SU-DHL-6 (cell line): ENCODE measurements around the gene TMEM252.

Experiments
- H2AFZ ChIP-seq: fragments of 200-600 bp; sonication (generic); 2 replicates; pipeline ENCODE4 v1.6.1; 2014; ENCODE audit warnings: low read depth, mild to moderate bottlenecking, moderate library complexity, mixed read lengths, antibody characterized with exemption, low read length; ENCODE audit not compliant: severe bottlenecking
- H3F3A ChIP-seq: fragments of 200-600 bp; shearing (Covaris generic); 2 replicates; pipeline ENCODE4 v1.6.0; 2016; ENCODE audit warnings: antibody characterized with exemption, mild to moderate bottlenecking; ENCODE audit not compliant: insufficient read depth
- H3K27ac ChIP-seq: fragments of 200-600 bp; sonication (generic); 2 replicates; pipeline ENCODE4 v1.5.1; 2016; ENCODE audit warnings: low read depth, mild to moderate bottlenecking, low read length, moderate library complexity, mixed read lengths
- H3K27me3 ChIP-seq: fragments of 200-600 bp; sonication (generic), shearing (Covaris generic); 2 replicates; pipeline ENCODE4 v1.6.0; 2014; ENCODE audit warnings: mild to moderate bottlenecking, low read length
- H3K36me3 ChIP-seq: fragments of 200-600 bp; sonication (generic); 2 replicates; pipeline ENCODE4 v1.6.1; 2014; ENCODE audit warnings: mild to moderate bottlenecking, low read length, mixed read lengths
- H3K4me2 ChIP-seq: fragments of 300-600, 200-600 bp; shearing (Covaris generic), sonication (generic); 2 replicates; pipeline ENCODE4 v1.6.0; 2014; ENCODE audit warnings: low read length, low read depth, mild to moderate bottlenecking; ENCODE audit not compliant: poor library complexity, severe bottlenecking
- H3K4me3 ChIP-seq: fragments of 200-600 bp; sonication (generic); 2 replicates; pipeline ENCODE4 v1.5.1; 2014; ENCODE audit warnings: antibody characterized with exemption, low read length, mild to moderate bottlenecking, mixed read lengths; ENCODE audit not compliant: insufficient read depth, poor library complexity, severe bottlenecking
- H3K79me2 ChIP-seq: fragments of 200-600 bp; sonication (generic); 2 replicates; pipeline ENCODE4 v1.6.1; 2014; ENCODE audit warnings: mild to moderate bottlenecking, low read length, moderate library complexity; ENCODE audit not compliant: insufficient read depth
- H3K9ac ChIP-seq: fragments of 200-600 bp; sonication (generic); 2 replicates; pipeline ENCODE4 v1.7.0; 2014; ENCODE audit warnings: mild to moderate bottlenecking, low read length
- H3K9me2 ChIP-seq: fragments of 200-600 bp; sonication (generic); replicated peaks from 2 replicates; pipeline ENCODE4 v1.6.1; 2014; ENCODE audit warnings: low read length; ENCODE audit not compliant: insufficient read depth
- H3K9me3 ChIP-seq: fragments of 200-600 bp; sonication (generic); 2 replicates; pipeline ENCODE4 v1.6.1; 2014; ENCODE audit warnings: low read length, mixed read lengths; ENCODE audit not compliant: insufficient read depth
- H4K20me1 ChIP-seq: fragments of 200-600 bp; sonication (generic); 2 replicates; pipeline ENCODE4 v1.6.1; 2014; ENCODE audit warnings: low read depth, mild to moderate bottlenecking, antibody characterized with exemption, low read length, moderate library complexity, mixed read lengths
- EZH2phosphoT487 ChIP-seq: fragments of 200-600 bp; sonication (generic), shearing (Covaris generic); conservative IDR thresholded peaks from 2 replicates; pipeline ENCODE4 v1.6.1; 2018; ENCODE audit warnings: mild to moderate bottlenecking, antibody characterized with exemption, low read length, moderate library complexity, mixed read lengths
- TF ChIP-seq, protein P1 (sequence below): fragments of 200-600 bp; sonication (generic); IDR thresholded peaks from one replicate; pipeline ENCODE4 v1.5.1; 2017; ENCODE audit warnings: antibody characterized with exemption, mild to moderate bottlenecking, low read length, moderate library complexity; ENCODE audit not compliant: insufficient read depth, poor library complexity, severe bottlenecking

The TMEM252 gene

DNA sequence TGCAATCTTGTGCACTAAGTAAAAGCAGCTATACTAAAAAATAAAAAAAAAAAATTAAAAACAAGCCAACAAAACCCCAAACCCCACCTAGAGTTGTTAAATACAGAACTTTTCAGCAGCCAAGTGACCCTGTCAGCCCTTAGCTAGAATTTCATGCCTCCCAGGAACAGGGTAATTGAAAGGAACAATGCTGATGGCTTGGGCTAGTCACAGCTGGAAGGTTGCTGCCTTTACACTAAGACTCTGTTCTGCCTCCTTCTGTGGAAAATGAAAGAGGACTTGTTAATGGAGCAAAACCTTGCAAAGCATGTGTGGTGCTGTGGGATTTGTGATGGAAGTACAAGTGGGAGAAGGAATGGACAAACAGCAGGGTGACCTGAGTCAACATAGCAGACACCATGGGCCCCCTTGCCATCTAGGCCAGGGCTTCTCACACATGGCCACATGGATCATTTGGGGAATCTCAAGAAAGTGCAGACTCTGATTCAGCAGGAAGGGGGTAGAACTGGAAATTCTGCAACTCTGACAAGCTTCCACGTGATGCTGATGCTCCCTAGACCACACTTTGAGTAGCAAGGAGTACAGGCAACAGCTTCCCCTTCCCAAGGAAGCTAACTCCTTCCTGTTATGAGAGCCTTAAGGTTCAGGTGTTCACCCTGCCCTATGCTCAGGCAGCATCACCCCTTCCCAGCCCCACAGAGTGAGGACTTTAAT, 14.9 kb upstream of the TMEM252 start:
- H2AFZ ChIP-seq: no peak overlapping the region
- H3K27me3 ChIP-seq: no peaks in the 10 kb centered on the region
- no peak overlapping the region for H3K9ac ChIP-seq
- no peaks in the 10 kb centered on the region for H4K20me1 ChIP-seq
- no peak overlapping the region for H3K4me2 ChIP-seq
- H3K9me2 ChIP-seq: no peaks in the 10 kb centered on the region
- H3F3A ChIP-seq: no peaks in the 10 kb centered on the region
- no peaks in the 10 kb centered on the region for H3K9me3 ChIP-seq
- no peak overlapping the region for H3K27ac ChIP-seq
- H3K79me2 ChIP-seq: no peaks in the 10 kb centered on the region
- H3K4me3 ChIP-seq: no peak overlapping the region
- H3K36me3 ChIP-seq: no peaks in the 10 kb centered on the region
- no peak for TF ChIP-seq EZH2phosphoT487
- TF ChIP-seq, protein P1, sequence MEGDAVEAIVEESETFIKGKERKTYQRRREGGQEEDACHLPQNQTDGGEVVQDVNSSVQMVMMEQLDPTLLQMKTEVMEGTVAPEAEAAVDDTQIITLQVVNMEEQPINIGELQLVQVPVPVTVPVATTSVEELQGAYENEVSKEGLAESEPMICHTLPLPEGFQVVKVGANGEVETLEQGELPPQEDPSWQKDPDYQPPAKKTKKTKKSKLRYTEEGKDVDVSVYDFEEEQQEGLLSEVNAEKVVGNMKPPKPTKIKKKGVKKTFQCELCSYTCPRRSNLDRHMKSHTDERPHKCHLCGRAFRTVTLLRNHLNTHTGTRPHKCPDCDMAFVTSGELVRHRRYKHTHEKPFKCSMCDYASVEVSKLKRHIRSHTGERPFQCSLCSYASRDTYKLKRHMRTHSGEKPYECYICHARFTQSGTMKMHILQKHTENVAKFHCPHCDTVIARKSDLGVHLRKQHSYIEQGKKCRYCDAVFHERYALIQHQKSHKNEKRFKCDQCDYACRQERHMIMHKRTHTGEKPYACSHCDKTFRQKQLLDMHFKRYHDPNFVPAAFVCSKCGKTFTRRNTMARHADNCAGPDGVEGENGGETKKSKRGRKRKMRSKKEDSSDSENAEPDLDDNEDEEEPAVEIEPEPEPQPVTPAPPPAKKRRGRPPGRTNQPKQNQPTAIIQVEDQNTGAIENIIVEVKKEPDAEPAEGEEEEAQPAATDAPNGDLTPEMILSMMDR: no peak

DNA sequence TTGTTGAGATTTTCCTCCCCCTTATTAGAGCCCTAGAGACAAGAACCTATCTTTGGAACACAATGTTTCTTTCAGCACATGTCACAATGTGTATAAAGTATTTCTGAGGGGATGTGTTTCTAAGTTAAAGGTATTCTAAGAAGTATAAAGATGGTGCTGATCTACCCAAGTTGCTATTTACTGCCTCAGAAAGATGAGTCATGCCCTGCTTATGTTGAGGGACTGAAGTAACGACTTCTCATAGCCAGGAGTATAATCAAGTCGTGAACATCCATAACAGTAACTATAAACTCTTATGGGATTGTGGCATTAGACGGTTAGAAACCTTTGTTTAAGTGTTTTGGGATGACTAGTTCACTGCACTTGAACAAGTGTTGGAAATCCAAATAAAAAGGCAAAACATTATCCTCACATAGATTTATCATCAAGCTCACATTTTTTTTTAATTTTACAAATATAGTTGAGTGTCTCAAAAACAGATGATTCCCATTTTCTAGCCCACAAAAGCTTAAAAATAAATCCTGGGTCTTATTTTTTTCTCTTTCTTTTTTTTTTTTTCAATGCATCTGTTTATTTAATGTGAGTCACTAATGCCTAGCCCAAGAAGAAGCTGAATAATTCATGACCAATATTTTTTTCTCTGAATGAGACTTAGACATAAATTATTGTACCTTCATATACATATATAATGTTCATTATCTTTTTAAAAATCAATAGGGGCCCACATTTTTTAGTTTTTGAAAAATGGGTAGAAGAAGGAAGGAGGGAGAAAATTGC, 12.2 kb upstream of the TMEM252 start:
- Histone ChIP-seq H3K9ac (no peak overlapping the region), H4K20me1 (no peaks in the 10 kb centered on the region), H3K27me3 (no peaks in the 10 kb centered on the region), H3K4me3 (no peak overlapping the region), H3K79me2 (no peaks in the 10 kb centered on the region), H3K36me3 (no peaks in the 10 kb centered on the region), H3K9me3 (no peaks in the 10 kb centered on the region), H3K4me2 (no peak overlapping the region), H2AFZ (no peak overlapping the region), H3K9me2 (no peaks in the 10 kb centered on the region), H3K27ac (no peak overlapping the region), H3F3A (no peaks in the 10 kb centered on the region)
- no peak for TF ChIP-seq EZH2phosphoT487
- TF ChIP-seq, protein P1: no peak

DNA sequence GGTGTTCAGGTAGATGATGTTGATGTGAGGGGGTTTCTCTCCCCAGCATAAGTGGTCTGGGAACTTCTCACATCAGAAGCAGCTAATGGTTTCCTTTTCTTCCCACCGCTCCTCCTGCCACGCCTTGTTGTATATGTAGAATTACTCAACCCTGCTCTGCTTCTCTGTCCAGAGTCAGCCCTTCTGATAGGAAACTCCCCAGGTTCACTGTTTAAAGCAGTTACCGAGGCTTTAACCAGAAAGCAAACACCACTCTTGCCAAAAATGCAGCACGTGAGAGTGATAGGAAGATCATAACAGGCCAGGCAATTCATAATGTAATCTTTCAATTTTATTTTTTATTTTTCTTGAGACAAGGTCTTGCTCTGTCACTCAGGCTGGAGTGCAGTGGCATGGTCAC, 10.5 kb upstream of the TMEM252 start:
- TF ChIP-seq EZH2phosphoT487: no peak
- TF ChIP-seq, protein P1: no peak
- no peaks in the 10 kb centered on the region for H3K27me3 ChIP-seq
- H3K9me3 ChIP-seq: no peaks in the 10 kb centered on the region
- H3K4me3 ChIP-seq: no peak overlapping the region
- H3K4me2 ChIP-seq: no peak overlapping the region
- H3K36me3 ChIP-seq: no peaks in the 10 kb centered on the region
- H3K79me2 ChIP-seq: no peaks in the 10 kb centered on the region
- H3K9ac ChIP-seq: no peak overlapping the region
- H3K27ac ChIP-seq: no peak overlapping the region
- H3F3A ChIP-seq: no peaks in the 10 kb centered on the region
- no peaks in the 10 kb centered on the region for H4K20me1 ChIP-seq
- no peak overlapping the region for H2AFZ ChIP-seq
- H3K9me2 ChIP-seq: no peaks in the 10 kb centered on the region
